Pancreas (tissue), 10 donors: ENCODE results near the gene POP7. TPM values are rescaled to one million over a fixed set of nuclear protein-coding genes. Genes with fewer than 3 reads are reported as not detected.

Experiments used
- ATAC-seq, 4 donors: fragments of 200-7000 bp; cut with Tn5 transposase; one replicate each; pipeline versions ENCODE4 v1.8.0 to v1.9.1; 2020; ENCODE audit warnings: mild to moderate bottlenecking in 4 of 4, moderate library complexity in 4 of 4
- DNase-seq, 6 donors: peaks; one replicate each; pipeline ENCODE4 v3.0.0-alpha.2; 2020
- FAIRE-seq: peaks from 2 replicates; lab custom pipeline; 2012; peaks lifted over from hg19 to GRCh38; lab: Jason Lieb, UNC
- H3K27ac ChIP-seq, 4 donors: fragments of 200-600 bp; sonication (generic); 1 replicate in 3 of 4; 2 replicates in 1 of 4; pipeline versions ENCODE4 v1.5.0 to v1.8.0; 2020
- H3K27me3 ChIP-seq, 4 donors: fragments of 200-600 bp; one replicate each; pipeline ENCODE4 v1.8.0; 2021
- H3K36me3 ChIP-seq, 3 donors: fragments of 200-600 bp; sonication (generic) in 1 of 3; one replicate each; pipeline versions ENCODE4 v1.5.0 to v1.8.0; 2020 to 2021
- H3K4me1 ChIP-seq, 3 donors: fragments of 200-600 bp; one replicate each; pipeline ENCODE4 v1.8.0; 2021
- H3K4me3 ChIP-seq, 4 donors: fragments of 200-600 bp; sonication (generic) in 2 of 4; one replicate each; pipeline versions ENCODE4 v1.5.0 to v1.8.0; 2020 to 2021
- H3K9me3 ChIP-seq, 4 donors: fragments of 200-600 bp; one replicate each; pipeline ENCODE4 v1.8.0; 2021
- CTCF ChIP-seq, 4 donors: fragments of 200-600 bp; sonication (generic) in 3 of 4; IDR thresholded peaks; one replicate each; pipeline versions ENCODE4 v1.5.0 to v1.8.0; 2021; ENCODE audit warnings: antibody characterized with exemption in 4 of 4
- WGBS, 2 donors: extraction: QIAGEN DNeasy Blood & Tissue Kit; methylation state at CpG; one replicate each; pipeline ENCODE4 v1.1.7; 2013; 5-methylcytosine and 5-hydroxymethylcytosine counted together
- intact Hi-C, 3 donors: fragments of 100-400 bp; cut with DNase I; formaldehyde crosslinking; loops; one replicate each; pipeline versions ENCODE4 v1.11.1 to v1.14.2; 2022
- polyA plus RNA-seq, 2 donors: library from polyadenylated mRNA; stranded (reverse); fragments of 200-250 nt; gene quantifications; one replicate each; pipeline ENCODE4 v1.2.3, GENCODE V29; 2013
- total RNA-seq, 6 donors: library from RNA; stranded (reverse); fragmentation: NEBNext Ultra II Directional in 4 of 6; extraction: Animal tissue kit (Norgen Biotek cat#: 25700) in 4 of 6; gene quantifications; one replicate each; pipeline versions ENCODE4 v1.2.1 to v1.2.4, GENCODE V29; 2021 to 2023
- donor health status: healthy with polysubstance abuse.
- donor health status: DM: no; HTN: no; CAD: no; lungs with moderate emphysema.
- donor health status: DM: no; HTN: no; CAD: no.
- donor health status: control.
- donor health status: control.
- donor health status: Bipolar disorder and iron deficiency.
- donor health status: DM: yes; HTN: yes; CAD: no.
- donor health status: DM: no; HTN: no; CAD: no.
- donor health status: DM: no; HTN: no; CAD: no.
- donor health status: DM: yes; HTN: yes; CAD: no.

Gene POP7
- total and polyA plus RNA-seq, 8 donors: 10.5 to 26.1 (median 16.2) TPM

GRCh38 chr7:100753750-100754149 is 47.8 kb downstream of the POP7 start:
- no peaks in the 10 kb centered on the region for H3K9me3 ChIP-seq
- no peaks in the 10 kb centered on the region for H3K36me3 ChIP-seq
- H3K27ac ChIP-seq: no peak overlapping the region
- H3K4me1 ChIP-seq: no peaks in the 10 kb centered on the region
- no peak overlapping the region for H3K4me3 ChIP-seq
- DNase-seq (no peak), FAIRE-seq (no peak), ATAC-seq (no peak)
- intact Hi-C loops: no loop called here
- TF ChIP-seq CTCF (IDR thresholded peaks at IDR 0.05): no peak
- 78 to 89% methylated on average over 3 of the region's 3 CpGs for WGBS, 2 donors
- peaks cover 0 to 4% (median 0%) of the 10 kb centered on the region in 4 donors for H3K27me3 ChIP-seq

Other genes with a start within 250 kb of the POP7 start
- gene SPACDR, start 241.9 kb upstream of the POP7 start, total RNA-seq: under 1 TPM in 2 of 6 donors, not detected in 4; 0.24 to 0.28 TPM
- under 1 TPM; 0.34 to 0.68 TPM for gene SPACDR, start 241.9 kb upstream of the POP7 start, polyA plus RNA-seq
- 10 to 100 TPM; 17.4 to 36.8 (median 19.8) TPM for gene TSC22D4, start 226.9 kb upstream of the POP7 start, total RNA-seq
- 10 to 100 TPM; 37.1 to 44.6 TPM for gene TSC22D4, start 226.9 kb upstream of the POP7 start, polyA plus RNA-seq
- 1 to 10 TPM in 1 of 6 donors, under 1 TPM in 5; 0.25 to 1.1 (median 0.81) TPM for gene NYAP1, start 222.2 kb upstream of the POP7 start, total RNA-seq
- 1 to 10 TPM; 3.7 to 4.8 TPM for gene NYAP1, start 222.2 kb upstream of the POP7 start, polyA plus RNA-seq
- gene AGFG2, start 166.9 kb upstream of the POP7 start, total RNA-seq: 10 to 100 TPM; 13.6 to 33.1 (median 21.4) TPM
- 10 to 100 TPM; 24.5 to 41.0 TPM for gene AGFG2, start 166.9 kb upstream of the POP7 start, polyA plus RNA-seq
- gene SAP25, start 132.2 kb upstream of the POP7 start, total RNA-seq: 1 to 10 TPM in 3 of 6 donors, under 1 TPM in 3; 0.39 to 7.5 (median 1.0) TPM
- 10 to 100 TPM; 14.7 to 17.8 TPM for gene SAP25, start 132.2 kb upstream of the POP7 start, polyA plus RNA-seq
- 10 to 100 TPM; 16.4 to 40.7 (median 23.3) TPM for gene LRCH4, start 120.0 kb upstream of the POP7 start, total RNA-seq
- 100 to 1,000 TPM in 1 of 2 donors, 10 to 100 TPM in 1; 78.5 to 106 TPM for gene LRCH4, start 120.0 kb upstream of the POP7 start, polyA plus RNA-seq
- under 1 TPM; 0.31 to 0.88 (median 0.63) TPM for gene FBXO24, start 119.8 kb upstream of the POP7 start, total RNA-seq
- gene FBXO24, start 119.8 kb upstream of the POP7 start, polyA plus RNA-seq: 1 to 10 TPM; 1.9 to 2.0 TPM
- 10 to 100 TPM in 3 of 6 donors, 1 to 10 TPM in 3; 5.7 to 49.7 (median 15.6) TPM for gene PCOLCE, start 103.8 kb upstream of the POP7 start, total RNA-seq
- gene PCOLCE, start 103.8 kb upstream of the POP7 start, polyA plus RNA-seq: 10 to 100 TPM; 31.7 to 39.0 TPM
- gene MOSPD3, start 93.6 kb upstream of the POP7 start, total RNA-seq: 10 to 100 TPM in 3 of 6 donors, 1 to 10 TPM in 3; 6.8 to 10.7 (median 9.0) TPM
- 10 to 100 TPM; 14.8 to 19.7 TPM for gene MOSPD3, start 93.6 kb upstream of the POP7 start, polyA plus RNA-seq
- 1 to 10 TPM in 3 of 6 donors, under 1 TPM in 3; 0.28 to 1.2 (median 0.76) TPM for gene TFR2, start 64.6 kb upstream of the POP7 start, total RNA-seq
- gene TFR2, start 64.6 kb upstream of the POP7 start, polyA plus RNA-seq: 1 to 10 TPM; 1.1 to 1.2 TPM
- gene ACTL6B, start 49.7 kb upstream of the POP7 start, total RNA-seq: under 1 TPM; 0.23 to 0.98 (median 0.57) TPM
- gene ACTL6B, start 49.7 kb upstream of the POP7 start, polyA plus RNA-seq: 1 to 10 TPM; 1.7 to 7.7 TPM
- gene GNB2, start 32.4 kb upstream of the POP7 start, total RNA-seq: 100 to 1,000 TPM in 5 of 6 donors, 10 to 100 TPM in 1; 84.7 to 118 (median 104) TPM
- 100 to 1,000 TPM in 1 of 2 donors, 10 to 100 TPM in 1; 82.2 to 151 TPM for gene GNB2, start 32.4 kb upstream of the POP7 start, polyA plus RNA-seq
- gene GIGYF1, start 11.9 kb upstream of the POP7 start, total RNA-seq: 10 to 100 TPM; 19.2 to 33.9 (median 26.9) TPM
- gene GIGYF1, start 11.9 kb upstream of the POP7 start, polyA plus RNA-seq: 10 to 100 TPM; 48.8 to 76.2 TPM
- 1 to 10 TPM; 1.6 to 5.5 (median 3.9) TPM for gene EPO, start 14.3 kb downstream of the POP7 start, total RNA-seq
- 1 to 10 TPM; 1.8 to 5.9 TPM for gene EPO, start 14.3 kb downstream of the POP7 start, polyA plus RNA-seq
- gene ZAN, start 27.5 kb downstream of the POP7 start, total RNA-seq: under 1 TPM in 3 of 6 donors, not detected in 3; 0.03 to 0.05 (median 0.03) TPM
- under 1 TPM; 0.02 to 0.04 TPM for gene ZAN, start 27.5 kb downstream of the POP7 start, polyA plus RNA-seq
- gene EPHB4, start 121.4 kb downstream of the POP7 start, total RNA-seq: 10 to 100 TPM; 21.8 to 32.9 (median 27.5) TPM
- gene EPHB4, start 121.4 kb downstream of the POP7 start, polyA plus RNA-seq: 10 to 100 TPM; 15.8 to 20.5 TPM
- 10 to 100 TPM; 11.9 to 20.8 (median 13.9) TPM for gene SLC12A9, start 146.6 kb downstream of the POP7 start, total RNA-seq
- 10 to 100 TPM; 34.4 to 34.6 TPM for gene SLC12A9, start 146.6 kb downstream of the POP7 start, polyA plus RNA-seq
- gene TRIP6, start 161.3 kb downstream of the POP7 start, total RNA-seq: 10 to 100 TPM; 24.1 to 36.6 (median 33.1) TPM
- 10 to 100 TPM; 41.7 to 57.6 TPM for gene TRIP6, start 161.3 kb downstream of the POP7 start, polyA plus RNA-seq
- gene SRRT, start 169.0 kb downstream of the POP7 start, total RNA-seq: 10 to 100 TPM; 39.2 to 83.5 (median 50.0) TPM
- gene SRRT, start 169.0 kb downstream of the POP7 start, polyA plus RNA-seq: 100 to 1,000 TPM; 139 to 179 TPM
- 1 to 10 TPM in 5 of 6 donors, under 1 TPM in 1; 0.83 to 3.2 (median 2.1) TPM for gene UFSP1, start 183.6 kb downstream of the POP7 start, total RNA-seq
- 1 to 10 TPM; 5.2 to 6.3 TPM for gene UFSP1, start 183.6 kb downstream of the POP7 start, polyA plus RNA-seq
- 10 to 100 TPM in 1 of 6 donors, 1 to 10 TPM in 5; 1.2 to 10.9 (median 3.3) TPM for gene ACHE, start 189.8 kb downstream of the POP7 start, total RNA-seq
- gene ACHE, start 189.8 kb downstream of the POP7 start, polyA plus RNA-seq: 1 to 10 TPM; 2.2 to 4.1 TPM
- gene MUC3A, start 243.4 kb downstream of the POP7 start, total RNA-seq: 1 to 10 TPM; 1.6 to 8.7 (median 2.2) TPM
- gene MUC3A, start 243.4 kb downstream of the POP7 start, polyA plus RNA-seq: 1 to 10 TPM in 1 of 2 donors, under 1 TPM in 1; 0.53 to 1.2 TPM